ENCODE data around the gene CFAP73. TPM values are rescaled to one million over a fixed set of nuclear protein-coding genes. Genes with fewer than 3 reads are reported as not detected.
"Not testable (repeated sequence)": the region's sequence is repeated elsewhere in the genome, so short reads cannot be mapped to it uniquely, and the experiment has no call there.

Gene CFAP73
- total RNA-seq, 1 experiment from 2014 or later: not detected

- DNase-seq (ENCODE audit: low read depth): no peak
Measured at GRCh38 chr12:113186666-113187325, 37.3 kb downstream of the CFAP73 start.

- no peak for DNase-seq (ENCODE audit: low read depth)
Measured at GRCh38 chr12:113189361-113189760, 39.8 kb downstream of the CFAP73 start.

- DNase-seq (ENCODE audit: low read depth): no peak
Measured at GRCh38 chr12:113190761-113191160, 41.2 kb downstream of the CFAP73 start.

- DNase-seq (ENCODE audit: low read depth): no peak
Measured at GRCh38 chr12:113191227-113191626, 41.7 kb downstream of the CFAP73 start.

- DNase-seq (ENCODE audit: low read depth): peak; percentile 67
Measured at GRCh38 chr12:113194971-113195391, 45.5 kb downstream of the CFAP73 start.

- no peak for DNase-seq (ENCODE audit: low read depth)
Measured at GRCh38 chr12:113195598-113195997, 46.1 kb downstream of the CFAP73 start.

- no peak for DNase-seq (ENCODE audit: low read depth)
Measured at GRCh38 chr12:113196582-113196981, 47.1 kb downstream of the CFAP73 start.

GRCh38 chr12:113196990-113197389, 47.5 kb downstream of the CFAP73 start:
- DNase-seq (ENCODE audit: low read depth): peak; percentile 85

GRCh38 chr12:113197518-113198077, 48.1 kb downstream of the CFAP73 start:
- DNase-seq (ENCODE audit: low read depth): no peak

GRCh38 chr12:113198296-113198695, 48.8 kb downstream of the CFAP73 start:
- no peak for DNase-seq (ENCODE audit: low read depth)

- DNase-seq (ENCODE audit: low read depth): no peak
Measured at GRCh38 chr12:113200021-113200797, 50.7 kb downstream of the CFAP73 start.

GRCh38 chr12:113201187-113202177, 52.0 kb downstream of the CFAP73 start:
- no peak for DNase-seq (ENCODE audit: low read depth)

- no peak for DNase-seq (ENCODE audit: low read depth)
Measured at GRCh38 chr12:113202300-113203075, 53.0 kb downstream of the CFAP73 start.

- DNase-seq (ENCODE audit: low read depth): no peak
Measured at GRCh38 chr12:113203852-113204760, 54.6 kb downstream of the CFAP73 start.

- no peak for DNase-seq (ENCODE audit: low read depth)
Measured at GRCh38 chr12:113204804-113205203, 55.3 kb downstream of the CFAP73 start.

- DNase-seq (ENCODE audit: low read depth): not testable (repeated sequence)
Measured at GRCh38 chr12:113206802-113207201, 57.3 kb downstream of the CFAP73 start.

GRCh38 chr12:113207613-113208040, 58.1 kb downstream of the CFAP73 start:
- peak; percentile 37 for DNase-seq (ENCODE audit: low read depth)

- no peak for DNase-seq (ENCODE audit: low read depth)
Measured at GRCh38 chr12:113208041-113208934, 58.8 kb downstream of the CFAP73 start.

All from HT1080 (cell line).